ELR (cell line): Measurements from ENCODE around the gene SKAP2.

ENCODE experiments used
- DNase-seq: peaks from one replicate; pipeline ENCODE4 v3.0.0-alpha.2; 2015; ENCODE audit warnings: low read depth

The SKAP2 gene

DNA sequence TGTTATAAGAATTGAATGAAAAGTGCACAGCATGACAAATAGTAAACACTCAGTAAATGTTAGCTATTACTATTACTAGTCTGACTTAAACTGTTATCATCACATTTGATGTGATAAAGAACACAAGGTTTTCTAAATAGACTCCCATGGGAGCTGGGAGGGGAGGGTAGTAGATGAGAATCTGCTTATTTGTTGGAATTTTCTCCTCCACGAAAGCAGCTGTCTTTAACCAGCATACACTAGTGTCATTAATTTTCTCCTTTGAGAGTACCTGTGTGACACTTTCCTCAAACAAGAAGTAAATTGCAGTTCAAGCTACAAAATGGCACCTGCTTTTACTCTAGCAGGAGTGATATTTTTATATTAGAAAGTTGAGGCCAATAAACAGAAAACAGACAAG is 200.1 kb downstream of the SKAP2 start:
- no peak for DNase-seq

DNA sequence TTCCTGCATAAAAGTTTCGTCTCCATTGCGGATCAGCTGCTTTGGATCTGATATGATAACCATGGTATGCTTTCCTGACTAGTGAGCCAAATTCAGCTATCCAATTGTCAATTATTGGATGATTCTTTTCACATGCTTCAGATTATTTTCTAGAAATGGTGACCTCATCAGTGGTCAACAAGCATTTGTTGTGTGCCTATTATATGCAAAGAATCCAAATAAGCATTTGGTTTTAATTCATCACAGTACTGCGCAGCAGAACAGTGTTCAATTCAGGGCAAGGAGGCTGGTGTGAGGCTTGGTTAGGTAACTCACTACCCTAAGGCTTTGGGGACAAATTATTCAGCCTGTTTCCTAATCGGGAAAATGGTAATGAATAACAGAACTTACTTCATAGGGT is 200.5 kb downstream of the SKAP2 start:
- no peak for DNase-seq

DNA sequence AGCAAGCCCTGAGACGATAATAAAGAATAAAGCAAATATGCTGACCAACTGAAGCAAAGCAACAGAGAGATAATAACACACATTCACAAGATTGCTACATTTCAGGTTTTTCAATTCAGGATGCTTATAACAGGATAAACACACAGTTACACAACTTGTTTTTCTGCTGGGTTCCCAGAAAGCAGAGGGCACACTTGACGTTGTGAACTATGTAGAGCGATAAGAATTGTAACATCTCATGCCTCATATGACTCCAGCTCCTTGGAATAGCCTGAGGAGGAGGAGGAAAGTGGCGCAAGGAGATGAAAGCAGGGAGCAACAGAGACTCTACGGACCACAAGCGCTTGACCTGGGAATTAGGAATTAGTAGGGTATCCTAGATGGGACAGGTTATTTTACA is 201.7 kb downstream of the SKAP2 start:
- no peak for DNase-seq

DNA sequence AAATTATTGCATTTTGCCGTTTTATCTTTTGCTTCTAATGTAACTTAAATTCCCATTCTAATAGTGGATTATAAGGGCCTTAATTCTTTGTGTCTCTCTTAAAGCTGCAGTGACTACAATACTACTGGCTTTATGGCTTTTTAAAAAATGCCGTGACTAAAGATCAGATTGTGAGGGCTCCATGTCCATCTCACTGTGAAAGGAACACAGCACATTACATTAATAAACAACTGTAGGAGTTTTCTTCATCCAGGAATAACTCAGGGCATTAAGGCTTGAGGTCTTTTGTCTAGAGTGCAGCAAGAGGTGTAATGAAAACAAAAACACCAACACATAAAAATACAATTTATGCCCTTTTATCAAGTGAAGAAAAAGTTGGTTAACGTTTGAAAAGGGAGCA is 205.3 kb downstream of the SKAP2 start:
- DNase-seq: no peak

DNA sequence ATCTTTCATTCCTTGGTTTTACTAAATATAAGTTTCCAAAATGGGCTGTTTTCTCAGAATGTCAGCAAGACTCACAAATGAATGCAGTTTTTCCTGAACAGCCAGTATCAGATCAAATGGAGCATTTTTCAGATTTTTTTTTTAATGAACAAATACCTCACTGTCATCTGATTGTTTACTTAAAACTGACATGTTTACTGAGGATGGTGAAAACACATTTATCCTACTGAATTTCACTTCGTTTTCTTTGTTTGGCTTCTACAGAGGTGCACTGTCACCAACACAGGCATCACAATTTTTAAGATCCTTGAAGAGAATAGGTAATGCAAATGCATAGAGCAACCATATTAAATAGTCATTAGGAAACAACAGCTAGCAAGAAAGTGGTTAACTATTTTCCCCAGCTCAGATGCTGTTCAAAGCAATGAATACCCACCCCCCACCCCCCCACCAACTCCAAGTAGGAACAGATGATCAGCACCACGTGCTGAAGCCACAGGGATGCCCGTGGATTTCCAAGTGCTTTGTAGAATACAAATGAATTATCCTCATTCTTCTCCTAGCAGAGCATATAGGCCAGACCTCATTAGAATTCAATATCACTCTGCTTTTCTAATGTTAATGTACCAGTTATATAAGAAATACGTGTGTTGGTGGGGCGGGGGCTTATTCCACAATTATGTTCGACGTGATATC is 205.9 kb downstream of the SKAP2 start:
- DNase-seq: no peak

DNA sequence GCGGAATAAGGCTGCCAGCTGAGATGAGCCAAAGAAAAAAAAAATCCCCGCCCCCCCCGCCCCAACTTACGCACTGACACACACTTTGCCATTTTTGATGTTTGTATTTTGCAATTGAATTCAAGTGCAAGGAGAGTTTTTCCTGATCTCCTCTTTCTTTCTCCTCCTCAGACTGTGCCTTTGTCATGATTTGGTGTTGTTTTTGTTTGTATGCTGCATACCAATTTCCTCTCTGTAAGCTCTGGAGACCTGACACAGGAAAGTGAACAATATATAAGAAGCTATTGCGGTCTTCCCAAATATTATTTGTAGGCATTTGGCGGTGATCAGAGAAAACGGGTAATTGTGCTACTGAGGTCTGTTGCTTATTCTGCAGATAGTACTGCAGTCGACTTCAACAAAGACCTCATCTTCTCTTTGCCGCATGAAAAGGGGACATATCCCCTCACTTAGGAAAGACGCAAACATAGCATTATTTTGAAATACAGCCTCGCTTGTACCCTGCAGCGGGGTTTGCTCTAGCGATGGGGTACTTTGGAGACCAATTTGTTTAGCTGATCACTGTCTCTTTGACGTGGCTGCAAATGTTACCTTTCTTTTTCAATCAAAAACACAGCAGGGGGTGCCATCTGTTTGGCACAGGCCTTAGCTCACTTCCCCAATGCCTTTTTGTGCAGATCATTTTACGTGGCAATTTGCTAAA is 206.6 kb downstream of the SKAP2 start:
- no peak for DNase-seq

DNA sequence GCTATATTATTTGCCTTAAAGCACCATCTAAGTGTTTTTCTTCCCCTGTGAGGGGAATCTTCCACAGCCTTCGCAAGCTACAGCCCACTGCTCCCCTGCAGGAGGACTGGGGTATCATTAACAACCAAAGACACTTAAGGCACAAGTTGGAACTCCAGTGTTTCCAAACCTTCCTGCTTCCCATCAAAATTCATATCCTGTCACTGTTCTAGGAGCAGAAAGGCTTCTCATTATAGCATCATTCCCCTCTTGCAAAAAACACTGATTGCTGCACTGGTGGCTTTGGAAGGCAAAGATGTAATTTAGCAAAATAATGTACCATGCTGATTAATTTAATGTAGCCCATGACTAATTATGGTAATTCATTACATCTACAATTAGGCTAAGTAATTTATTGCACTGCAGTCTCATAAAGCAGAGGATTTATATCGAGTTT is 207.2 kb downstream of the SKAP2 start:
- no peak for DNase-seq

DNA sequence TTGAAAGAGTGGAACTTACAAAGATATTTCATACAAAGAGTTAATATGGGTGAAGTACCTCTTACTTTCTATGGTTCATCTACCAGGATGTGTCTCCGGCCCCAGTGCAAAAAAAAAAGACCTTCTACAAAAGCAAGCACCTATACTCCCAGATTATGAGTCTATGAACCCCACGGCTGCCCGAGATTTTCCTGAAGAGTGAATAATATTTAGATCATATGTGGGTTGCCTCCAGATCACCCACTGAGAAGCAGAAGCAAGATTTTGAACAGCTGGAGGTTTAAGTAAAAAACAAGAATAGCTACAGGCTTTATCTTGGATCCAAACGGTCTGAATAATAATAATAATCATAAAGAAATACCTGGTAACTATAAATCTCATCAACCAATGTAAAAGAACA is 207.7 kb downstream of the SKAP2 start:
- DNase-seq: no peak

DNA sequence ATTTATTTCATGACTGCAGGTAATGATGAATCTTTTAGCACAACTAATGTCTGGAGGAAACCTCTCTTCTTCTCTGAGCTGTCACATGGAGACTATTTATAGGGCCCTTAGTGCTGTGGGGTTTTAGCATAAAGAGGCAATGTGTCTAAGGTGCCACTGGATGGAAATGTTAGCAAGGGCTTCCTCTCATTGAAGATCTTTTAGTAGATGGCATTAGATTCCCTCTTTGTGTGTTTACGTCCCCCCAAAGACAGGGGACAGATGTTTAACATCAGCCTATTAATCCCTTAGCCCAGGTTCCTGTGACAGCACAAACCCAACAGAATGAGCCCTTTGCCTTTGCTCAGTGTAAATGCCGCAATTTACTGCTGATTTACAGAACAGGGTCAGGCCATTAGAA is 208.6 kb downstream of the SKAP2 start:
- no peak for DNase-seq

DNA sequence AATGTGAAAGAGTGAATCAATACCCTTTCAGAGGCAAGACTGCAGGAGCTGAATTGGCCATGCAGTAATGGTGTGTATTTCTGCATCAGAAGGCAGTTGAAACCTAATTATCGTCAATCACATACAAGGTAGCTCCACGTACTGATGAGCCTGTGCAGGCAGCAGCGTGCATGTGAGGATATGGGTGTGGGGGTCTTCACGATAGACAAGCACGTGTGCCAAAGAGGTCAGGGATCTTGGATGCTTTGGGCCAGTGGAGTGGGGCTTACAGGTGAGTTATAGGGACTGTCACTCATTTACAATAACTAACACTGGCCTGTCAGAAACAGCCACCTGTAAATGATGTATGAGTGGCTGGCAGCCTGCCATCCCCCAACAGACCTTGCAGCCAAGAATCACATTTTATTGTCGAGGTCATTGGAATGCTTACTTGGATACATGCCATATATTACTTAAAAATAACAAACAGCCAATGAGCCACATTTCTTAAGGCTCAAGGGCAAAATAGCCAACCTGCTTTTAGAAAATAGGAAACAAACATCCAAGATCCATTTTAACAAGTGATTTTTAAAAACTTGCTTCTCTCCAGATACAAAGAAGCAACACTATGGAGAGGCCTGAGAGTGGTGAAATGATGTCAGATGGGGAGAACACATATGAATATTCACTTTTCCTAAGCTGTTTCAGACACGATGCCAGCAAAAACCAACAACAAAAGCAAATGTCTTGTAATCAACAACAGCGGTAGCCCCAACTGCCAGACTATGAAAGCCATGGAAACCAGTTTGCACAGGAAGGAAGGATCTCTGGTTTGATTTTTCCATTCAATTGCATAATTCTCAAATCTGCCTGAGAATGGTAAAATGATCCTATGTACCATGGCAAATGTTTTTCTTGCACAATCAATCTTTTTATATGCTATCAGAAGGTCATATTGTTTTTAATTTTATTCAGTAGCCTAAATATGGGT is 210.7 kb downstream of the SKAP2 start:
- no peak for DNase-seq

DNA sequence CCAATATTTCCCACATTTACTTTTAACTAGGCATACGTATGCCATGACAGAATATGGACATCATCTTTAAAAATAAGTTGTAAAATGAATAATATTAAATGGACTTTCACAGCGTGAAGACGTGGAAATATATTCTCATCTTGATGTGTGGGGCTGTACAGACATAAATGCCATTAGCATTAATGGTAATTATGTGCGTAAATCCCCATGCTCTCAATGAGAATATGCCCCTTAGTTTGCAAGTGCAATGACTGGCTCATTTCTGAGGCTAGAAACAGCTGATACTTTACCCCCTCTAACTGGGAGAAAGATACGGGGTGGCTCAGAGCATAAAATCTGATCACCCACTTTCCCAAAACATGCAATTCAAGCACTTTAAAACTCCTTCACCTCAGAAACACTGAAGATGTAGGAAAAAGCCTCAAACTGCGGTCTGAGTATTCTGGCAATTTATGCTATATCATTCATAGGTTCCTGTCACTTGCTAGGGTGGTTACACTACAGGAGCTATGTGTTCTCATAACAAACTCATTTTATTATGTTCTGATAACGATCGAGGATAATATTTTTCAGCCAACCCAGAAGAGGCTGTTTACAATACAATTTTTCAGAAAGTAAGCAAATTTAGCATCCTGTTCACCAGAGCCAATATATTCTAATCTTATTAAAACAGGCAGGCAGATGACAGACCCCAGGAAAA is 211.8 kb downstream of the SKAP2 start:
- DNase-seq: no peak

DNA sequence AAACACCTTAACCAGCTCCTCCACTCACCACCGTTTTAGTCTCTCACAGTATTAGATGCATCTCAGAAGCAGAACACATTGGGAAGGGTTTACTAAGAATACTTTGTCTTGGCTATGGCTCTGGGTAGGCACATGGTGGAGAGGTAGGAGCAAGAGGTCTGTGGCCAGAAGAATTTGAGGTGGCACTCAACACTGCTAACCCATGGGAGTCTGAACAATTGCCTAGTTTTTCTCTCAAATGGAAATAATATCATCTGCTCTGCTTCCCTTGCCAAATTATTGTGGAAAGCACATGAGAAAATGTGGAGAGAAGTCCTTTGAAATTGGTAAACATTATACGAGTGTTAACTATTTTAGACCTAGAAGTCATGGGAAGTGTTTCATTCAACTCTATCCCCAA is 214.3 kb downstream of the SKAP2 start:
- DNase-seq: no peak

DNA sequence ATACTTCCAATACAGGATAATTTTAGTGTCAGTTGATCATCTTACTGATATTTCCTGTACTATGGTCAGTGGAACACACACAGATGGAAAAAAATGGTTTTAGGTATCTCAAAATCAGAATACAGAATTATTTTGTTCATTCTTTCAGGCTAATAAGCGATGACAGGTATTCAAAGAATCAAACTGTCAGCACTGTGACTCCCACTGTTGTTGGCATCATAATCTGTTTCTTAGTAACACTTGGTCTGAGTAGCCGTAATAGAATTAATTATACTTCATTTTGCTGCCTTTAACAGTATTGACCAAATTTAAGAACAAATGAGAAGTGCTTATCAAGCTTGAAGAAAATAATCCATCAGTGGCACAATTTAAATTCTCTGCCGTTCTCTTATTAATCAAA is 215.0 kb downstream of the SKAP2 start:
- DNase-seq: no peak

DNA sequence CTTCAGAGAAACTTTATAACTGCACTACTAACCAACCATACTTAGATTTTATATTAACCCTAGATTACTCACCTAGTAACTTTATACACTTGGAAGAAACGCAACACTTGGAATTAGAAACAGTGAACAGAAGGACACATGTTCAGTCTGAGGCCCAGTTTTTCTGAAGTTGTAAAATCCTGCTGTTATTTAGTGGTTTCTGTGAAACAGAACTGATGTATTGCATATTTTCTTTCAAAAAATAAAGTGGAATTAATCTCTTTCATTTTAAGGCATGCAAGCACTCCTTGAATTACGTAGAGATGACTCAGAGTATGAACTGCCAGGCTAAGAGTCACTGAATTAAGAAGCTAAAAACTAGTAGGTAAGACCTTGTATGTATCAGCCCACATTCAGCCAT is 215.8 kb downstream of the SKAP2 start:
- DNase-seq: peak; percentile 64

DNA sequence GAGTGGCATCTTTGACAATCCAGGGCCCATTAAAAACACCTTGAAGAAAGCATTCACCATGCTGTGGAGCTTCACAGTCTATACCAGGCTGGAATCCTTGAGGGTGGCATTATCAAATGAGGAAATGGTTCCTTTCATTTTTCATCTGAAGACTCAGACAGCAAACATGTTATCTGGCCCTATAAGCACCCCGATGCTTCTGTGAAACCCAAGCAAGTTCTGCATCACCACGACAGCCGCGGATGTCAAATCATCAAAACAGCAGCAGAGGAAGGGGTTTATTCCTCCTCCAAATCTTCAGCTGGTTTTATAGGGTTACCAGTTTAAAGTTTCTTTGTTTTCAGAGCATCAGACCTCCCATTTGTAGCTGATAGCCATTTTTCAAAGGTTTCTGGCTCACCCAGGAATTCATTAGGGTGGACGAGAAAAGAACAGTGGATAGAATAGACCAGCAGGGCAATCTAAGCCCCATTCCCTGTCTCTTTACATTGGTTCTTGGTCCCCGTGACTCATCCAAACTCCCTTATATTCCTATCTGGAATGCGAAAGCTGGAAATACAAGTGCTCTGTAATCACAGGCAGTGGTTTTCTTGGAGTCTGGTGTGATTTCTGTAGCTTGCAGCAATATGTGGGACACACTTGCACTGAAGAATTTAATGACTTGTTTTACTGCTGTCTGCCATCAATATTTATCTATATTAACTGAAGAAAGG is 217.9 kb downstream of the SKAP2 start:
- peak; percentile 12 for DNase-seq

DNA sequence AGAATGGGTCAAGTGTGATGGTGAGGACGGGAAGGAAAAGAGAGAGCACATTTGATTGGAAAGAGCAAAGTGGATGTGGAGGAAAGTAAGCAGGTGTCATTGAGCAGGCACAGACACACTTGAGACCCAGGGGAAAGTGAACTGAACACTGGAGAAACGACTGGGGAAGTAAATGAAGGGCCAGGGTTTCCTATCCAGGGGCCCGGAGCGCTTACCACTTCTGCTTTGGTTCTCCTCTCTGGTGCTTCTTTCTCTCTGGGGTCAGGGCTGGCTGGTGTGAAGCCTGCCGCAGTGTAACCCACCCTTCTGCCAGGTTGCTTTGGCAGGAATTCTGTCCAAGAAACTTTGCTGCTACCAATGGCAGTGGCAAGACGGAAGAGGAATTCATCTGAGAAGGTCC is 219.3 kb downstream of the SKAP2 start:
- DNase-seq: no peak

DNA sequence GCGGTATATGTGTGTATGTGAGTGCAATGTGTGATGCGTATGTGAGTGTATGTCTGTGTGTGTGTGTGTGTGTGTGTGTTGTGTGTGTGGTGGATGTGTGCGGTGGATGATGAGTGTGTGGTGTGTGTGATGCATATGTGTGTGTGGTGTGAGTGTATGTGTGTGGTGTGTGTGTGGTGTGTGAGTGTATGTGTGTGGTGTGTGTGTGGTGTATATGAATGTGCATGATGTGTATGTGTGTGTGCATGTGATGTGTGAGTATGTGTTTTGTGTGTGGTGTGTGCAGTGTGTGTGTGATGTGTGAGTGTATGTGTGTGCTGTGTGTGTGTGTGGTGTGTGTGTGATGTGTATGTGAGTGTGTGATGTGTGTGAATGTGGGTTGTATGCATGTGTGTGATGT is 222.0 kb downstream of the SKAP2 start:
- no peak for DNase-seq

DNA sequence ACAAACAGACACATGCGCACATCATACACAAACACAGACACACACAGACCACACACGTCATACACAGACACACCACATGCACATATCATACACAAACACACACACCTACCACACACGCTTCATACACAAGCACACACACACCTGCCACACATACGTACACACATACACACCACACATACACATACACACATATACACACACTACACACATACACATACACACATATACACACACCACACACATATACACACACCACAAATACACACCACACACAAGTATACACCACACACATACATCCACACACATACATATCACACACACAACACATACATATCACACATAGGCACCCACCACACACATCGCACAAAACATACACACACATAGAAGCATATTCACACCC is 224.7 kb downstream of the SKAP2 start:
- DNase-seq: no peak

DNA sequence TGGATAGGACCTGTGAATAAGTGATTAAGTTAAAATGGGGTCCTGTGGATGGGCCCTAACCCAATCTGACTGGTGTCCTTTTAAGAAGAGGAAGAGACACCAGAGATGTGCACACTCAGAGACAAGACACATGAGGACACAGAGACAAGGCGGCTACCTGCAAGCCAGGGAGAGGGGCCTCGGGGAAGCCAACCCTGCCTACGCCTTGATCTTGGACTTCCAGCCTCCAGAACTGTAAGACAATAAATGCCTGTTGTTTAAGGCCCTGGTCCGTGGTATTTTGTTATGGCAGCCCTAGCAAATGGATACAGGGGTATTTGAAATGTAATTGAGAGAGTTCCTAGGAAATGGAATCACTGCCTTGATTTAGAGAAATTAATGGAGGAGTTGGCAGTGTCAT is 225.3 kb downstream of the SKAP2 start:
- DNase-seq: no peak

DNA sequence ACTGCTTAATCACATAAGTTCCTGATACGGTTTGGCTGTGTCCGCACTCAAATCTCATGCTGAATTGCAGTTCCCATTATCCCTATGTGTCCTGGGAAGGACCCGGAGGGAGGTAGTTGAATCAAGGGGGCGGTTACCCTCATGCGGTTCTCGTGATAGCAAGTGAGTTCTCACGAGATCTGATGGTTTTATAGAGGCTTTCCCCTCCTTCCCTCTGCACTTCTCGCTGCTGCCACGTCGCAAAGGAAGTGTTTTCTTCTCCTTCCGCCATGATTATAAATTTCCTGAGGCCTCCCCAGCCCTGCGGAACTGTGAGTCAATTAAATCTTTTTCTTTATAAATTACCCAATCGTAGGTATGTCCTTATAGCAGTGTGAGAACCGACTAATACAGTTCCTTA is 226.2 kb downstream of the SKAP2 start:
- no peak for DNase-seq

DNA sequence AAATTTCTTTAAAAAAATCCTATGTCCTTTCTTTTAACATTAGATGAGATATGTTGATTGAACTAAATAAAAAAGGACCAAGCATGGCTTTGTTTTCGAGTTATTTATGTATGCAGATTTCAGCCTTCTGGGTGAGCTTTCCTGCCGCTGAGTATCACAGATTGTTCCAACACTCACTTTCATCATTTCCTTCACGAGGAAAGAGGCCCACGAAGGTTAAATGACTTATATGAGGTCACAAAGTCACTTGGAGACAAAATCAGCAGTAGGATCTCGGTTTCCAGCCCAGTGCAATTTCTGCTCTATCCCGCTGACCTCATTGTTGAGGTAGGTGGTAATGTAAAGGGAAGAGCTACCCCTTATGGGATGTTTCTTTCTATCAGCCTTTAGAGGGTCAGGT is 226.8 kb downstream of the SKAP2 start:
- no peak for DNase-seq

DNA sequence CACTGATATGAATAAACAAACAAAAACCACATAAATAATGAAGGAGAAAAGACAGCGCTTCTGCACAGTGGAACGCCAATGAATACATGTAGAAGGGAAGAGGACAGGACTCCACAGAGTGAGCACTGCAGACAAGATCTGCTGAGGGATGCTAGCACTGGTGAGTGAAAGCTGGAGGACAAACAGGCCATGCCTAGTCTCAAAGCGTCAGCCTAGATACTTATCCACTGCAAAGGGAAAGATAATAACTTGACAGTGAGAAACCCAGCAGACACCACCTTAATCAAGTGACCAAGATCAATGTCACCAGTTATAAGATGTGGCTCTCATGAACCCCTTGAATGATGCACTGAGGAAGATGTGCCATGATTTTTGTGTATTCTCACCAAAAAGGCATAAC is 227.6 kb downstream of the SKAP2 start:
- no peak for DNase-seq
